ENCODE results near the gene TMEM106C.

DNA sequence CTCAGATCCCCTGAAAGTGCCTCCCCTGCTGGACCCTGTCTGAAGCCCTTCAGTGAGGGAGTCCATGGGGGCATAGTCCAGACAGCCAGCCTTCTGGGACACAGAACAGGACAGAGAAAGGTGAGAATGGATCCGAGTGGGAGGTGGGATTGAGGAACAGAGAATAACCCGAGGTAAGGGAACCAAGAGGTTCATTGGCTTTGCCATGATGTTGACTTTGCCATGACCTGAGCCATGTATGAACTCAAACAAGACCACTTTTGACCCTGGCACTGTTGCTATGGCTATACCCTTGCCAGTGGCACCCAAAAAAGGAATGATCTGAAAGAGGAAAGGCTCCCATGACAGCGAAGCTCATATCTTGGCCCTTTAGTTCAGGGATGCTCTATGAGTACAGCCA, 36.0 kb upstream of the TMEM106C start:
- TF ChIP-seq, protein P1, sequence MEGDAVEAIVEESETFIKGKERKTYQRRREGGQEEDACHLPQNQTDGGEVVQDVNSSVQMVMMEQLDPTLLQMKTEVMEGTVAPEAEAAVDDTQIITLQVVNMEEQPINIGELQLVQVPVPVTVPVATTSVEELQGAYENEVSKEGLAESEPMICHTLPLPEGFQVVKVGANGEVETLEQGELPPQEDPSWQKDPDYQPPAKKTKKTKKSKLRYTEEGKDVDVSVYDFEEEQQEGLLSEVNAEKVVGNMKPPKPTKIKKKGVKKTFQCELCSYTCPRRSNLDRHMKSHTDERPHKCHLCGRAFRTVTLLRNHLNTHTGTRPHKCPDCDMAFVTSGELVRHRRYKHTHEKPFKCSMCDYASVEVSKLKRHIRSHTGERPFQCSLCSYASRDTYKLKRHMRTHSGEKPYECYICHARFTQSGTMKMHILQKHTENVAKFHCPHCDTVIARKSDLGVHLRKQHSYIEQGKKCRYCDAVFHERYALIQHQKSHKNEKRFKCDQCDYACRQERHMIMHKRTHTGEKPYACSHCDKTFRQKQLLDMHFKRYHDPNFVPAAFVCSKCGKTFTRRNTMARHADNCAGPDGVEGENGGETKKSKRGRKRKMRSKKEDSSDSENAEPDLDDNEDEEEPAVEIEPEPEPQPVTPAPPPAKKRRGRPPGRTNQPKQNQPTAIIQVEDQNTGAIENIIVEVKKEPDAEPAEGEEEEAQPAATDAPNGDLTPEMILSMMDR (IDR thresholded peaks at IDR 0.05) = no peak
- TF ChIP-seq POLR2AphosphoS5 (IDR thresholded peaks at IDR 0.05) = no peak
